Measurements from ENCODE around the gene CAMK2N2.

CAMK2N2 gene

DNA sequence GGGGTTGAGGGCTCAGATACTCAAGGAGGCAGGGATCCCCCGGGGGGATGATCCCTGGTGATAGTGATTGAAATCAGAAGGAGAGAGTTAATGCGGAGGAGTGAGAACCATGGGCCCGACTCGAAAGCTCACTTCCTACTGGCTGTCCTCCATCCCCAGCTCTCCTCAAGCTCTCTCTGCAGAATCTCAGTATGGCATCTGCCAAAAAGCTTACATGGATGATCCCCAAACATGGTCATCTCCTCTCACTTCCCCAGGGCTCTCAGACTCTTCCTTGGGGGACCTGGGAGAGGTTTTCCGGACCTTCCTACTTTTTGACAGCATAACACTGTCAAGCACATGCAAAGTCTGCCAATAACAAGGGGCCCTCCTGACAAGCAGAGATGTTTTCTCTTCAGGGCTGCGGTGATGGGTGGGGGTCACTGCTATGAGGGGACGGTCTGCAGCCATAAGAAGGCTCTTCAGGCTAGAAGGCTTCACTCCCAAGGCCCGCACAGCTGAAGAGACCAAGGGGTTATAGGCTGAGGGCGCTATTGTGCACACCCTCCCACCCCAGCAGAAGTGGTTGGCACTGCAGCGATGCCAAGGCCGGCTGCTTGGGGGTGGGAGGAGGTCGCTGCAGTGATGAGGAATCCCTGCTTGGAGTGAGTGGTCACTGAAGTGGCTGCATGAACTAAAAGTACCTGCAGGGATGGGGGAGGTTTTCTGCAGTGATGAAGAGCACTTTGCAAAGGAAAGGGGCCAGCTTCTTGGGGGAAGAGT is 32.8 kb downstream of the CAMK2N2 start:
- Histone ChIP-seq H3K9me2 (ENCODE audit: low read depth, low read length) (no peaks in the 10 kb centered on the region), H3K9ac (ENCODE audit: low read length) (no peak overlapping the region), H3K79me2 (ENCODE audit: insufficient read depth, low read length) (no peaks in the 10 kb centered on the region), H3K36me3 (ENCODE audit: insufficient read depth, low read length) (no peaks in the 10 kb centered on the region), H3K4me3 (ENCODE audit: low read depth, low read length, poor library complexity, severe bottlenecking) (peak overlapping the region; percentile 59), H4K20me1 (ENCODE audit: insufficient read depth, low read length) (no peaks in the 10 kb centered on the region), H3F3A (ENCODE audit: insufficient read depth, low read length) (no peaks in the 10 kb centered on the region), H3K27me3 (ENCODE audit: insufficient read depth, low read length) (peaks cover 19% of the 10 kb centered on the region), H3K4me1 (ENCODE audit: insufficient read depth, low read length, severe bottlenecking) (peaks cover 14% of the 10 kb centered on the region), H2AFZ (ENCODE audit: low read length) (no peak overlapping the region), H3K4me2 (ENCODE audit: low read length) (peak overlapping the region; percentile 71), H3K9me3 (ENCODE audit: low read length) (no peaks in the 10 kb centered on the region), H3K27ac (ENCODE audit: low read depth, low read length, poor library complexity, severe bottlenecking) (no peak overlapping the region)
- TF ChIP-seq, protein P1, sequence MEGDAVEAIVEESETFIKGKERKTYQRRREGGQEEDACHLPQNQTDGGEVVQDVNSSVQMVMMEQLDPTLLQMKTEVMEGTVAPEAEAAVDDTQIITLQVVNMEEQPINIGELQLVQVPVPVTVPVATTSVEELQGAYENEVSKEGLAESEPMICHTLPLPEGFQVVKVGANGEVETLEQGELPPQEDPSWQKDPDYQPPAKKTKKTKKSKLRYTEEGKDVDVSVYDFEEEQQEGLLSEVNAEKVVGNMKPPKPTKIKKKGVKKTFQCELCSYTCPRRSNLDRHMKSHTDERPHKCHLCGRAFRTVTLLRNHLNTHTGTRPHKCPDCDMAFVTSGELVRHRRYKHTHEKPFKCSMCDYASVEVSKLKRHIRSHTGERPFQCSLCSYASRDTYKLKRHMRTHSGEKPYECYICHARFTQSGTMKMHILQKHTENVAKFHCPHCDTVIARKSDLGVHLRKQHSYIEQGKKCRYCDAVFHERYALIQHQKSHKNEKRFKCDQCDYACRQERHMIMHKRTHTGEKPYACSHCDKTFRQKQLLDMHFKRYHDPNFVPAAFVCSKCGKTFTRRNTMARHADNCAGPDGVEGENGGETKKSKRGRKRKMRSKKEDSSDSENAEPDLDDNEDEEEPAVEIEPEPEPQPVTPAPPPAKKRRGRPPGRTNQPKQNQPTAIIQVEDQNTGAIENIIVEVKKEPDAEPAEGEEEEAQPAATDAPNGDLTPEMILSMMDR (IDR thresholded peaks at IDR 0.05; ENCODE audit: low read length) = peak; percentile 34; the same call in 1 of the 2 replicates
- no peak for TF ChIP-seq EZH2 (IDR thresholded peaks at IDR 0.05; ENCODE audit: borderline replicate concordance, low read length)

DNA sequence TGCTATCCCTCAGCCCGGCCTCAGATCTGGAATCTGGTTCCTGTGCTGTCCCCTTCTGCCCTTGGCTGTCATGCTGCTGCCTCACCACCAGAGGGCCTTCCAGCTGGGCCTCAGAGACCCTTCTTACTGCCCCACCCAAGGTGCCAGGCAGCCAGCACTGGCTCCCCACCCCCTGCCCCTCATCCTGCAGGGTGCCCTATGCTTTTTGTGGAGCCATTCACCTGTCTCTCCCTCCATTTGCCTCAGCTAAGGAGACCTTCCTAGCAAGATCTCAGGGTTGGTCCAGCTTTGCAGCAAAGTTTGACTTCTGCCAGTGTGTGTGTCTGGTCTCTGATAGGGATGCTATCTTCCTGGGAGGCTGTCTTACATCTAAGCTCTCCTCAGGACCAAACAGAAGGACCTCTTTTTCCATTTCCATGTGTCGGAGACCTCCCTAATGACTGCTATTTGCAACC is 33.8 kb downstream of the CAMK2N2 start:
- Histone ChIP-seq H3K4me2 (ENCODE audit: low read length) (no peak overlapping the region), H3K79me2 (ENCODE audit: insufficient read depth, low read length) (no peaks in the 10 kb centered on the region), H3K36me3 (ENCODE audit: insufficient read depth, low read length) (no peaks in the 10 kb centered on the region), H3K4me1 (ENCODE audit: insufficient read depth, low read length, severe bottlenecking) (peaks cover 14% of the 10 kb centered on the region), H4K20me1 (ENCODE audit: insufficient read depth, low read length) (no peaks in the 10 kb centered on the region), H3K27me3 (ENCODE audit: insufficient read depth, low read length) (peaks cover 11% of the 10 kb centered on the region; the same call in 1 of the 2 replicates), H3K9me3 (ENCODE audit: low read length) (no peaks in the 10 kb centered on the region), H3K27ac (ENCODE audit: low read depth, low read length, poor library complexity, severe bottlenecking) (no peak overlapping the region), H3K9ac (ENCODE audit: low read length) (no peak overlapping the region), H2AFZ (ENCODE audit: low read length) (no peak overlapping the region), H3F3A (ENCODE audit: insufficient read depth, low read length) (no peaks in the 10 kb centered on the region), H3K9me2 (ENCODE audit: low read depth, low read length) (no peaks in the 10 kb centered on the region), H3K4me3 (ENCODE audit: low read depth, low read length, poor library complexity, severe bottlenecking) (no peak overlapping the region)
- TF ChIP-seq EZH2 (IDR thresholded peaks at IDR 0.05; ENCODE audit: borderline replicate concordance, low read length) = no peak
- TF ChIP-seq, protein P1 (IDR thresholded peaks at IDR 0.05; ENCODE audit: low read length) = peak; percentile 96

DNA sequence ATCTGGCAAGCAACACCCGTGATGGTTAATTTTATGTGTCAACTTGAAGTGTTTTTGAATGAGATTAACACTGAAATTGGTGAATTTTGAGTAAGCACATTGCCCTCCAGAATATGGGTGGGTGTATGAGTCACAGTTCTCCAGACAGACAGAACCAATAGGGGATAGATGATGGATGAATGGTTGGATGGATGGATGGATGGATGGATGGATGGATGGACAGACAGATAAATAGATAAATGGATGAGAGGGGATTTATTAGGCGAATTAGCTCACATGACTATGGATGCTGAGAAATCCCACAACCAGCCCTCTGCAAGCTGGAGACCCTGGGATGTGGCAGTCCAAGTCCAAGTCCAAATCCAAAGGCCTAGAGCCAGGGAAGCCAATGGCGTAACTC is 37.4 kb downstream of the CAMK2N2 start:
- no peak for TF ChIP-seq EZH2 (IDR thresholded peaks at IDR 0.05; ENCODE audit: borderline replicate concordance, low read length)
- TF ChIP-seq, protein P1 (IDR thresholded peaks at IDR 0.05; ENCODE audit: low read length) = no peak
- Histone ChIP-seq H3K79me2 (ENCODE audit: insufficient read depth, low read length) (no peaks in the 10 kb centered on the region), H3K4me2 (ENCODE audit: low read length) (no peak overlapping the region), H3K27ac (ENCODE audit: low read depth, low read length, poor library complexity, severe bottlenecking) (no peak overlapping the region), H3K9me2 (ENCODE audit: low read depth, low read length) (no peaks in the 10 kb centered on the region), H3K9me3 (ENCODE audit: low read length) (no peaks in the 10 kb centered on the region), H3K36me3 (ENCODE audit: insufficient read depth, low read length) (no peaks in the 10 kb centered on the region), H4K20me1 (ENCODE audit: insufficient read depth, low read length) (no peaks in the 10 kb centered on the region), H3F3A (ENCODE audit: insufficient read depth, low read length) (no peaks in the 10 kb centered on the region), H3K4me1 (ENCODE audit: insufficient read depth, low read length, severe bottlenecking) (peaks cover 3% of the 10 kb centered on the region), H3K4me3 (ENCODE audit: low read depth, low read length, poor library complexity, severe bottlenecking) (no peak overlapping the region), H3K9ac (ENCODE audit: low read length) (no peak overlapping the region), H3K27me3 (ENCODE audit: insufficient read depth, low read length) (peaks cover 10% of the 10 kb centered on the region; the same call in 1 of the 2 replicates), H2AFZ (ENCODE audit: low read length) (no peak overlapping the region)

Measured in OCI-LY1 (cell line).